ENCODE measurements around the gene NEK9.

DNA sequence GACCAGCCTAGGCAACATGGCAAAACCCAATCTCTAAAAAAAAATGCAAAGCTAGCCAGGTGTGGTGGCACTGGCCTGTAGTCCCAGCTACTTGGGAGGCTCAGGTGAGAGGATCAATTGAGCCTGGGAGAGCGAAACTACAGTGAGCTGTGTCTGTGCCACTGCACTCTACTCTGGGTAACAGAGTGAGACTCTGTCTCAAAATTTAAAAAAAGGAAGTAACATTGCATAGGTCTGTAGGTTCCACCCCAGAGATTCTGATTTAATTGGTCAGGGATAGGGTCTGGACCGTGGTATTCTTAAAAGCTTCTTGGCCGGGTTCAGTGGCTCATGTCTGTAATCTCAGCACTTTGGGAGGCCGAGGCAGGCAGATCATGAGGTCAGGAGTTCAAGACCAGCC is 31.2 kb downstream of the NEK9 start:
- TF ChIP-seq, protein P1, sequence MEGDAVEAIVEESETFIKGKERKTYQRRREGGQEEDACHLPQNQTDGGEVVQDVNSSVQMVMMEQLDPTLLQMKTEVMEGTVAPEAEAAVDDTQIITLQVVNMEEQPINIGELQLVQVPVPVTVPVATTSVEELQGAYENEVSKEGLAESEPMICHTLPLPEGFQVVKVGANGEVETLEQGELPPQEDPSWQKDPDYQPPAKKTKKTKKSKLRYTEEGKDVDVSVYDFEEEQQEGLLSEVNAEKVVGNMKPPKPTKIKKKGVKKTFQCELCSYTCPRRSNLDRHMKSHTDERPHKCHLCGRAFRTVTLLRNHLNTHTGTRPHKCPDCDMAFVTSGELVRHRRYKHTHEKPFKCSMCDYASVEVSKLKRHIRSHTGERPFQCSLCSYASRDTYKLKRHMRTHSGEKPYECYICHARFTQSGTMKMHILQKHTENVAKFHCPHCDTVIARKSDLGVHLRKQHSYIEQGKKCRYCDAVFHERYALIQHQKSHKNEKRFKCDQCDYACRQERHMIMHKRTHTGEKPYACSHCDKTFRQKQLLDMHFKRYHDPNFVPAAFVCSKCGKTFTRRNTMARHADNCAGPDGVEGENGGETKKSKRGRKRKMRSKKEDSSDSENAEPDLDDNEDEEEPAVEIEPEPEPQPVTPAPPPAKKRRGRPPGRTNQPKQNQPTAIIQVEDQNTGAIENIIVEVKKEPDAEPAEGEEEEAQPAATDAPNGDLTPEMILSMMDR (IDR thresholded peaks at IDR 0.05), result no peak
- TF ChIP-seq POLR2AphosphoS5 (IDR thresholded peaks at IDR 0.05; ENCODE audit: low read depth, low read length) (no peak), REST (IDR thresholded peaks at IDR 0.05; ENCODE audit: insufficient read depth in 1 of 2, low read depth in 2 of 2, low read length in 1 of 2) (no peak), SIN3A (IDR thresholded peaks at IDR 0.05; ENCODE audit: borderline replicate concordance, insufficient read depth, low read depth, low read length) (no peak)
